ENCODE data around the gene CUL7.

CUL7 gene

DNA sequence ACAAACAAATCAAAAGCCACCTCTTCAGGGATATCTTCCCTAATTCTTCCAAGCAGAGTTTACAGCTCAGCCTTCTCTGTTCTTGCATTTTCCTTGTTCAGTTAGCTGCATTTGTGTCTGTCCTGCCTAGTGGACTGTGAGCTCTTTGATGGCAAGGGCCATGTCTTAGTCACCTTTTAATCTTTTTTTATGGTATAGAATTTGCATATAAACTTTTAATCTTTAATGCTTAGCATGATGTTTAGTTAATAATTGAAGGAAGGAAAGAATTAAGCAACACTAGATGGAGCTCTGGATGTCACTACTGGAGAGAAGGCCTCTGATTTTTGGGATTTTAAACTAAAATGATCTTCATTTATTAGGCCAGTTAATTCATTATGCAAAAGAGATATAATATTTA is 57.1 kb downstream of the CUL7 start:
- no peak for DNase-seq (ENCODE audit: extremely low read depth, low read depth)
- TF ChIP-seq, protein P1, sequence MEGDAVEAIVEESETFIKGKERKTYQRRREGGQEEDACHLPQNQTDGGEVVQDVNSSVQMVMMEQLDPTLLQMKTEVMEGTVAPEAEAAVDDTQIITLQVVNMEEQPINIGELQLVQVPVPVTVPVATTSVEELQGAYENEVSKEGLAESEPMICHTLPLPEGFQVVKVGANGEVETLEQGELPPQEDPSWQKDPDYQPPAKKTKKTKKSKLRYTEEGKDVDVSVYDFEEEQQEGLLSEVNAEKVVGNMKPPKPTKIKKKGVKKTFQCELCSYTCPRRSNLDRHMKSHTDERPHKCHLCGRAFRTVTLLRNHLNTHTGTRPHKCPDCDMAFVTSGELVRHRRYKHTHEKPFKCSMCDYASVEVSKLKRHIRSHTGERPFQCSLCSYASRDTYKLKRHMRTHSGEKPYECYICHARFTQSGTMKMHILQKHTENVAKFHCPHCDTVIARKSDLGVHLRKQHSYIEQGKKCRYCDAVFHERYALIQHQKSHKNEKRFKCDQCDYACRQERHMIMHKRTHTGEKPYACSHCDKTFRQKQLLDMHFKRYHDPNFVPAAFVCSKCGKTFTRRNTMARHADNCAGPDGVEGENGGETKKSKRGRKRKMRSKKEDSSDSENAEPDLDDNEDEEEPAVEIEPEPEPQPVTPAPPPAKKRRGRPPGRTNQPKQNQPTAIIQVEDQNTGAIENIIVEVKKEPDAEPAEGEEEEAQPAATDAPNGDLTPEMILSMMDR (IDR thresholded peaks at IDR 0.05; ENCODE audit: low read depth, low read length, missing control alignments): no peak
- no peak overlapping the region for H3K4me3 ChIP-seq (replicated peaks; ENCODE audit: low read depth, low read length)

- no peak for DNase-seq (ENCODE audit: extremely low read depth, low read depth)
Measured at GRCh38 chr6:42993445-42993844, 60.2 kb downstream of the CUL7 start.

GRCh38 chr6:42989923-42990322 is 63.7 kb downstream of the CUL7 start:
- TF ChIP-seq, protein P1 (IDR thresholded peaks at IDR 0.05; ENCODE audit: low read depth, low read length, missing control alignments): no peak
- H3K4me3 ChIP-seq (replicated peaks; ENCODE audit: low read depth, low read length): no peak overlapping the region
- DNase-seq (ENCODE audit: extremely low read depth, low read depth): no peak

More at GRCh38 chr6:42993445-42993844, 60.2 kb downstream of the CUL7 start:
- TF ChIP-seq, protein P1 (IDR thresholded peaks at IDR 0.05; ENCODE audit: low read depth, low read length, missing control alignments): no peak
- no peak overlapping the region for H3K4me3 ChIP-seq (replicated peaks; ENCODE audit: low read depth, low read length)

DNA sequence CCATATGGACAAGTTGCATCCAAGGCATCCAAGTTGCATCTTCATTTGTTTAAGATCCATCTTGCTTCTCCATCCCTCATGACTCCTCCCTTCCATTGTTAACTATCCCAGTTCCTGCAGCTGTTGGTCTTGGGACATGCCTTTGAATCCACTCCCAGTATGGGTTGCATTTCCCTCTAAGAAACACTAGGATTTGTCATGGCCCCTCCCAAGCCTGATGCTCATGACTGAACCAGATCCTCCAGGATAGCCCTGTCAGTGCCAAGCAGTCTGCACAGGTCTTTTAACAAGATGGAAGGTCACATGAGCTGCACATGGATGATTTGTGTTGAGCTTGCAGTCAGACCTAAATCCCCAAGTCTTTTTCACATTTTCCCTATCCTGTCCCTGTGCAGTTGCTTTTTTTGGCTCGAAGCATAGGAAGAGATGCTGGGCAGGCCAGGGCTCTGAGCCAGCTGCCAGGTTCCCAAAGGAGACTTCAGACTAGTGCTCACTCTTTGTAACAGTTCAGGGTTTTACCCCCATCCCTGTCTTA is 65.1 kb downstream of the CUL7 start:
- no peak for DNase-seq (ENCODE audit: extremely low read depth, low read depth)
- TF ChIP-seq, protein P1 (IDR thresholded peaks at IDR 0.05; ENCODE audit: low read depth, low read length, missing control alignments): no peak
- H3K4me3 ChIP-seq (replicated peaks; ENCODE audit: low read depth, low read length): no peak overlapping the region
